Keratinocyte (primary cell): ENCODE data around the gene ACSM3.

Experiments used
- EZH2 ChIP-seq: IDR thresholded peaks from one replicate; pipeline ENCODE4 v1.6.1; 2012; ENCODE audit warnings: inconsistent platforms, mild to moderate bottlenecking, low read length, moderate library complexity
- TF ChIP-seq, protein P1 (sequence below), 3 experiments: IDR thresholded peaks in 1 of 3; conservative IDR thresholded peaks in 1 of 3; optimal IDR thresholded peaks in 1 of 3; 2 replicates in 2 of 3; 3 replicates in 1 of 3; pipeline versions ENCODE3 to v1.5.1; 2011; ENCODE audit warnings: low read length in 3 of 3, mild to moderate bottlenecking in 3 of 3, moderate library complexity in 2 of 3, control low read depth in 1 of 3, inconsistent platforms in 1 of 3; ENCODE audit not compliant: insufficient read depth in 2 of 3; ENCODE audit errors: extremely low read depth in 1 of 3

DNA sequence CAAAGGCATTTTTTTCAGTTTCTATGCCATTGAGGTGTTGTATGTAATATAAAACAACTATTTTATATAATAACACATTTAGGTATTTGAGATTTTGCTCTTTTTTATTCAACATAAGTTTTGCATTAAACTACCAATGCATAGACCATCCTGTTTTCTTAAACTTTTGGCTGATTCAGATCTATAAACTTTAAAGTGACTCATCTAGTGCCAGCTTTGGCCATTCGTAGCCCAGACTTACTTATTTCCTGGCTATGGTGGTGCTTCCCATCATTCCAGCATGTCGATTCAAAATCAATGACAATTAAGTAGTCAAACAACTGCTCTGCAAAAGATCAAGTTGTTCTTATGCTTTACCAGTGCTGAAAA, 39.4 kb downstream of the ACSM3 start:
- TF ChIP-seq, protein P1, sequence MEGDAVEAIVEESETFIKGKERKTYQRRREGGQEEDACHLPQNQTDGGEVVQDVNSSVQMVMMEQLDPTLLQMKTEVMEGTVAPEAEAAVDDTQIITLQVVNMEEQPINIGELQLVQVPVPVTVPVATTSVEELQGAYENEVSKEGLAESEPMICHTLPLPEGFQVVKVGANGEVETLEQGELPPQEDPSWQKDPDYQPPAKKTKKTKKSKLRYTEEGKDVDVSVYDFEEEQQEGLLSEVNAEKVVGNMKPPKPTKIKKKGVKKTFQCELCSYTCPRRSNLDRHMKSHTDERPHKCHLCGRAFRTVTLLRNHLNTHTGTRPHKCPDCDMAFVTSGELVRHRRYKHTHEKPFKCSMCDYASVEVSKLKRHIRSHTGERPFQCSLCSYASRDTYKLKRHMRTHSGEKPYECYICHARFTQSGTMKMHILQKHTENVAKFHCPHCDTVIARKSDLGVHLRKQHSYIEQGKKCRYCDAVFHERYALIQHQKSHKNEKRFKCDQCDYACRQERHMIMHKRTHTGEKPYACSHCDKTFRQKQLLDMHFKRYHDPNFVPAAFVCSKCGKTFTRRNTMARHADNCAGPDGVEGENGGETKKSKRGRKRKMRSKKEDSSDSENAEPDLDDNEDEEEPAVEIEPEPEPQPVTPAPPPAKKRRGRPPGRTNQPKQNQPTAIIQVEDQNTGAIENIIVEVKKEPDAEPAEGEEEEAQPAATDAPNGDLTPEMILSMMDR (optimal IDR thresholded peaks at IDR 0.05 in 1 of 3, IDR thresholded peaks at IDR 0.05 in 1 of 3, conservative IDR thresholded peaks at IDR 0.05 in 1 of 3; ENCODE audit: extremely low read depth in 1 of 3, insufficient read depth in 2 of 3, low read length in 3 of 3): no peak
- no peak for TF ChIP-seq EZH2
